Measurements from ENCODE around the gene TMEM205.

TMEM205 gene

DNA sequence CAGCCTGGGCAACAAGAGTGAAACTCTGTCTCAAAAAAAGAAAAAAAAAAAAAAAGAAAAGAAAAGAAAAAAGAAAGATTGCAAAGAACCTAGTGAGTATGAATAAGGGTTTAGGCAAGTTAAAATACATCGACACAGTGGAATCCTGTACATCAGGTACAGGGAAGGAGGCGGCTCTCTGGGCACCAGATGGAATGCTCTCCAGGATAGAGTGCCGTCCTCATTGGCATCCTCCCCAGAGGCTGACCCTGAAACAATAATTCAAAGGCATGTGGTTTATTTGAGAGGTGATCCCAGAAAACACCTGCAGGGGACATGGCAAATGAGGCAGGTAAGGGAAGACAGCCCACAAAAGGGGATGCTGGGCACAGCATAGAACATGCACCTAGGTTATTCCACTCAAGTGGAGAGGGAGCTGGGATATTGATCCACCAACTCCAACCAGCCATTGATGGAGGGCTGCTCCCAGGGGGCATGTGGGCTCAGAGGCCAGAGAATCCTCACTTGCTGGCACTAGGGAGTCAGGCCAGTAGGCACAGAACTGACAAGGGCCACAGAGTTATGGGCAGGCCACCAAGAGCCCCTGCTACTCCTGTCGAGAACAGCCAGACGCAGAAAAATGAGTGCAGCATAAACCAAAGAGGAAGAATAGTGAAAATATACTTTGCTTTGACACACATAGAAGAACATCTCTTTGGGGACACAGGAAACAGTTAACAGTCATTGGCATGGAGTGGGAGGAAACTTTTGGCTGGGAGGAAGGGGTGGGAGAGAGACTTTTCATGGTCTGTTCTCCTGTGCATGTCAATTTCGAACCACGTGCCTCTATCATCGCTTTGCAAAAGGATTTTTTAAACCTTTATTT lies 45.9 kb downstream of the TMEM205 start:
- H3K4me1 Mint-ChIP-seq = no peaks in the 10 kb centered on the region

DNA sequence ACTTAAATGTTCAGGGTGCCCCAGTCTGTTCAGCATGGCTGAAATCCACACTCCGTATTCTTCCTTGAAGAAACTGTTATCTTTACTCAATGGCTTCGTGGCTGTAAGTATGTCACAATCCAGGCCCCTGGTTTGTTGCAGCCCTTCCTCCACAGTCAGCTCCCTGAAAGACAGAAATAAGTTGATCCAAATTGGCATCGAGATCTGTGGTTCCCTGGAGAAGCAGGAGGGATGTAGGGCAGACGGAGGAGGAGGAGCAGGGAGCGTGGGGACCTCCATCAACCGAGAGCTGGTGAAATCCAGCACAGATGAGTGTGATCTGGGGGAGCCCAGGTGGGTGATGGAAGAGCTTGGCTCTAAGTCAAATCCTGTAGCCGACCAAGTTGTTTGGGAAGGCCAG lies 49.8 kb downstream of the TMEM205 start:
- Mint-ChIP-seq H3K27me3 (ENCODE audit: low read depth, poor library complexity) (peaks cover 37% of the 10 kb centered on the region), H3K9me3 (peaks cover 11% of the 10 kb centered on the region), H3K4me1 (peaks cover 15% of the 10 kb centered on the region), H3K27ac (no peak overlapping the region), H3K4me3 (no peak overlapping the region), H3K36me3 (ENCODE audit: low read depth) (no peaks in the 10 kb centered on the region)
- no peak for DNase-seq
- TF ChIP-seq, protein P1, sequence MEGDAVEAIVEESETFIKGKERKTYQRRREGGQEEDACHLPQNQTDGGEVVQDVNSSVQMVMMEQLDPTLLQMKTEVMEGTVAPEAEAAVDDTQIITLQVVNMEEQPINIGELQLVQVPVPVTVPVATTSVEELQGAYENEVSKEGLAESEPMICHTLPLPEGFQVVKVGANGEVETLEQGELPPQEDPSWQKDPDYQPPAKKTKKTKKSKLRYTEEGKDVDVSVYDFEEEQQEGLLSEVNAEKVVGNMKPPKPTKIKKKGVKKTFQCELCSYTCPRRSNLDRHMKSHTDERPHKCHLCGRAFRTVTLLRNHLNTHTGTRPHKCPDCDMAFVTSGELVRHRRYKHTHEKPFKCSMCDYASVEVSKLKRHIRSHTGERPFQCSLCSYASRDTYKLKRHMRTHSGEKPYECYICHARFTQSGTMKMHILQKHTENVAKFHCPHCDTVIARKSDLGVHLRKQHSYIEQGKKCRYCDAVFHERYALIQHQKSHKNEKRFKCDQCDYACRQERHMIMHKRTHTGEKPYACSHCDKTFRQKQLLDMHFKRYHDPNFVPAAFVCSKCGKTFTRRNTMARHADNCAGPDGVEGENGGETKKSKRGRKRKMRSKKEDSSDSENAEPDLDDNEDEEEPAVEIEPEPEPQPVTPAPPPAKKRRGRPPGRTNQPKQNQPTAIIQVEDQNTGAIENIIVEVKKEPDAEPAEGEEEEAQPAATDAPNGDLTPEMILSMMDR (IDR thresholded peaks at IDR 0.05) = no peak

More for the DNA sequence above, 45.9 kb downstream of the TMEM205 start:
- H3K9me3 Mint-ChIP-seq = peaks cover 11% of the 10 kb centered on the region
- no peak overlapping the region for H3K27ac Mint-ChIP-seq
- H3K36me3 Mint-ChIP-seq (ENCODE audit: low read depth) = no peaks in the 10 kb centered on the region
- no peak overlapping the region for H3K4me3 Mint-ChIP-seq
- peaks cover 35% of the 10 kb centered on the region for H3K27me3 Mint-ChIP-seq (ENCODE audit: low read depth, poor library complexity)
- TF ChIP-seq, protein P1 (IDR thresholded peaks at IDR 0.05) = no peak
- no peak for DNase-seq

DNA sequence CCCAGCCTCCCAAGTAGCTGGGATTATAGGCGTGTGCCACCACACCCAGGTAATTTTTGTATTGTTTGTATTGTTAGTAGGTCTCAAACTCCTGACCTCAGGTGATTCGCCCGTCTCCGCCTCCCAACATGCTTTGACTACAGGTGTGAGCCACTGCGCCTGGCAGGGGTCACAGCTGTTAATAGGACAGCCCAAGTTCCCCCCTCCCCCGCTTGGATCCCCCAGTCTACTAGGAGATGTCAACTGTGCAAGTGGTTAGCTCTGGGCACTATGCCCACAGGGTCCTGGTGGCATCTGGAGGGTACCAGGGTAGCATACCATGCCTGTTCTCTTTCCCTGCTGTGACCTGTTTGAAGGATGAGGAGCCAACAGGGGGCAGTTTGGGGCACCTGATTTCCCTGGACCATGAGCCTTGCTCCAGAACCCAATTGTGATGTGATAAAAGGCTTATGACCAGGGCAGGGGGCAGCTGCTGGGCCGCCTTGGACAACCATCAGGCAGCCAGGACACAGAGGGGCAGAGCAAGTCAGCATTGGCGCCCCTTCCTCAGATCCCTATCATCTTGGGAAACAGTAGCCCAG lies 50.3 kb downstream of the TMEM205 start, which contains the start of gene TSPAN16:
TSPAN16 (plus strand) TSS at position 496 of the 581 bp plus-strand sequence. CDS start 138 bp downstream, outside the sequence.
- Mint-ChIP-seq H3K4me1 (peaks cover 15% of the 10 kb centered on the region), H3K36me3 (ENCODE audit: low read depth) (no peaks in the 10 kb centered on the region), H3K4me3 (no peak within 1 kb of the TSS), H3K9me3 (peaks cover 8% of the 10 kb centered on the region), H3K27ac (no peak within 1 kb of the TSS), H3K27me3 (ENCODE audit: low read depth, poor library complexity) (peaks cover 33% of the 10 kb centered on the region)
- no peak for DNase-seq
- TF ChIP-seq, protein P1 (IDR thresholded peaks at IDR 0.05) = no peak

DNA sequence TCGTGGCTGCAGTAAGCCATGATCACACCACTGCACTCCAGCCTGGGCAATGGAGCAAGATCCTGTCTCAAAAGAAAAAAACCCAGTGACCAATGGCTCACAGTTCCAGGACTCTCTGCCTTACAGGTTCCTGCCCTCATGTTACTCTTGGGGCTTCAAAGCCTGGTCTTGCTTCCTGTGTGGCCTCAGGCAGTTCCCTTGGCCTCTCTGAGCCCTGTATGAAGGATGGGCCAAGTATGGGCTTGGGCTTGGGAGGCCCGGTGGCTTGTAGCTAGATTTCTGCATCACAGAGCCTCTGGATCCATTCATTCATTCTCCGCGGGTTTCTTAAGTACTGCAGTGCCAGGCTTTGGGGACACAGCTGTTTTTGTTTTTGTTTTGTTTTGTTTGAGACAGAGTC lies 50.9 kb downstream of the TMEM205 start:
- H3K4me3 Mint-ChIP-seq = no peak overlapping the region
- H3K27me3 Mint-ChIP-seq (ENCODE audit: low read depth, poor library complexity) = peaks cover 28% of the 10 kb centered on the region
- peaks cover 15% of the 10 kb centered on the region for H3K4me1 Mint-ChIP-seq
- no peak for DNase-seq
- peaks cover 3% of the 10 kb centered on the region for H3K9me3 Mint-ChIP-seq
- H3K27ac Mint-ChIP-seq = no peak overlapping the region
- no peaks in the 10 kb centered on the region for H3K36me3 Mint-ChIP-seq (ENCODE audit: low read depth)
- TF ChIP-seq, protein P1 (IDR thresholded peaks at IDR 0.05) = no peak

DNA sequence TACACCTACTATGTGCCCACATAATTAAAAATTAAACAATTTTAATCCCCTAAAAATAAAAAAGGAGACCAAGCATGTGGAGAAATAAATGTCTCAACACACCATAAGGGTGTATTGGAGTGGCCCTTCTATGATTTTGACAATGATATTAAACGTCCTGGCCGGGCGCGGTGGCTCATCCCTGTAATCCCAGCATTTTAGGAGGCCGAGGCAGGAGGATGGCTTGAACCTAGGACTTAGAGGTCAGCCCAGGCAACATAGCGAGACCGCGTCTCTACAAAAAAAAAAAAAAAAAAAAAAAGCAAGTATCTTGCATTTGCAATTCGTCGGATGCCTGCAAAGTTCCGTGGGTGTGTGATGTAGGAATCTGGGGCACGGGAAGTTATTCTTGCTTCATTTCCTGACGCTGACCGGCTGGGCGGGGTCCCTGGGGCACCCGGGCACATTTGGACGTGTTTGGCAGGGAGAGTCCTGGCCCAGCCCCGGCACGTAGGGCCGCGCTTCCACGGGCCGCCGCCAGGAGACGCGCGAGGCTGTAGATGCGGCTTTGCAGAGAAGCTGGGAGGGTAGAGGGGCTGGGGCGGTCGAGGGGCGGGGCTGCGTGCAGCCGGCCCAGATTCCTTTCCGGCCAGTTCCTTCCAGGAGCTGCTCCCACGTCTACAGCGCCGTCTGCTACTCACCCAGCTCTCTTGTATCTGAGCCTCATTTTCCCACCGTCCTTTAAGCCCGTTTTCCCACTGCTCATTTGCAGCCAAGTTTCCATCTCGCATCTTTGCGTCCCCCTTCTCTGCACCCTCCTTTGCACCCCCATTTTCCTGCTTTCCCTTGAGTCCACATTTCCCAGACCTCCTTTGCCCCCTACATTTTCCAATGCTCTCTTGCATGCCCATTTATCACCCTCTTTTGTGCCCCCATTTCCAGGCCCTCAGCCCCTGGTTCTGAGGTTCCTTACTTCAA lies 52.4 kb downstream of the TMEM205 start:
- Mint-ChIP-seq H3K36me3 (ENCODE audit: low read depth) (no peaks in the 10 kb centered on the region), H3K4me1 (peaks cover 20% of the 10 kb centered on the region), H3K4me3 (peak overlapping the region; percentile 80), H3K9me3 (no peaks in the 10 kb centered on the region), H3K27me3 (ENCODE audit: low read depth, poor library complexity) (peaks cover 16% of the 10 kb centered on the region), H3K27ac (no peak overlapping the region)
- peak; percentile 97 for DNase-seq
- TF ChIP-seq, protein P1 (IDR thresholded peaks at IDR 0.05) = peak; percentile 96

Data from nephron progenitor cell (in vitro differentiated cells).